CD4-positive, alpha-beta T cell treated with Interferon alpha-2 for 1 hour (primary cell): ENCODE measurements around the gene OR10K2.
"Not testable (repeated sequence)": the region's sequence is repeated elsewhere in the genome, so short reads cannot be mapped to it uniquely, and the experiment has no call there.

ENCODE experiments used
- DNase-seq, 2 donors: peaks; one replicate each; pipeline ENCODE4 v3.0.0-alpha.2; 2020 to 2022

OR10K2 gene, protein sequence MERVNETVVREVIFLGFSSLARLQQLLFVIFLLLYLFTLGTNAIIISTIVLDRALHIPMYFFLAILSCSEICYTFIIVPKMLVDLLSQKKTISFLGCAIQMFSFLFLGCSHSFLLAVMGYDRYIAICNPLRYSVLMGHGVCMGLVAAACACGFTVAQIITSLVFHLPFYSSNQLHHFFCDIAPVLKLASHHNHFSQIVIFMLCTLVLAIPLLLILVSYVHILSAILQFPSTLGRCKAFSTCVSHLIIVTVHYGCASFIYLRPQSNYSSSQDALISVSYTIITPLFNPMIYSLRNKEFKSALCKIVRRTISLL

DNA sequence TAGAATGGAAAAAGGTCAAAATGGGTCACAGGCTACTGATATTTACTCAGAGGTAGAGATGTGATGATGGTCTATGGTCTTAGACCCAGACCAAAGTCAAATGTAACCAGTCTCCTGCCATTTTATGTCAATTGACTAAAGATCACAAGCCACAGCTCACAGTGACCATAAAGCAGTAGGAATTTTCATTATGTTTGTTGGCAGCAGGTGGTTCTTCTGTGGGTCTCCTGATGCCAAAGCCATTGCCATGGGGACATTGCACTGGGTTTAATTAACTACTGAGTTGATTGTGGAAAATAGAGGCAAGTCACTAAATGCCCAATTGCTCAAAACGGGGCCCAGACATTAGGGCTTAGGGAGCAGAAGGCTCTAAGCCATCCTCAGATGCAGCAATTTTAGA, at the start of gene OR10K2:
OR10K2 (minus strand) TSS at position 101 of the 400 bp plus-strand sequence. CDS start 5,371 bp downstream, outside the sequence.
- DNase-seq = no peak

DNA sequence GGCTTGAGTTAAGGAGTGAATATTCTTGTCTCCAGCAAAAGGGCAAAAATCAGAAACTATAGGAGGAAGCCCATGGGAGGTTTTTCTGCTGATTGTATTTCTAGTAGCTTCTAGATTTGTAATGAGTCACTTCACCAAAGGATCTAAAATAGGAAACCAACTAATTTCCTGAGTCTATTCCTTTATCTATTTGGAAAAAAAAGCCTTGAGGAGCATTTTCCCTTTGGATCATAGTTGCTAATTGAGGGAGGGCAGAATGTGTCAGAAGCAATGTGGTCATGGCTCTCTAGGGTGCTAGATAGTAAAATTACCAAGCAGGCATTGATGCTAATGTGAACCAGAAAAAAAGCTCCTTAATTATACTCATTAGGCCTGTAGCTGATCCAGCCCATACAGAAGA, 45.9 kb upstream of the OR10K2 start, which contains the start of gene OR10R2:
OR10R2 (plus strand) TSS at position 301 of the 400 bp plus-strand sequence. CDS start 106 bp downstream, outside the sequence.
- no peak for DNase-seq

DNA sequence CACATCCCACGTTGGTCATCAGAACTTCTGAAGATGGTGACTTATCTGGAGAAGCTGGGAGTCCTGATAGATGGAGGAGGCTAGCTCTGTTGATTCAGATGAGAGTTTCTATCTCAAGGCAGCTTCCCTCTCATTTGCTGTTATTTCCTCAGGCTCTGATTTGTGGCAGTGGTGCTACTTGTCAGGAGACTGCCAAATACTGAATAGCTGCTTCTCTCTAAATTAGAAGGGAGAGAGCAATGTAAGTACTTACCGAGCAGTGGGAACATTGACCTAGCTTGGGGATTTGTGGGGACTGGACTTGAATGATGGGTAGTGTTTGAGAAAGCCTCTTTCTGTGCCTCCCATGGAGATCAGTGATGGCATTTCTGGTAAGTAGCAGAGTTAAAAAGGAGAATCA, 35.5 kb upstream of the OR10K2 start, which contains the start of gene OR10K1:
OR10K1 (plus strand) TSS at position 301 of the 400 bp plus-strand sequence. CDS start 3,728 bp downstream, outside the sequence.
- no peak for DNase-seq

DNA sequence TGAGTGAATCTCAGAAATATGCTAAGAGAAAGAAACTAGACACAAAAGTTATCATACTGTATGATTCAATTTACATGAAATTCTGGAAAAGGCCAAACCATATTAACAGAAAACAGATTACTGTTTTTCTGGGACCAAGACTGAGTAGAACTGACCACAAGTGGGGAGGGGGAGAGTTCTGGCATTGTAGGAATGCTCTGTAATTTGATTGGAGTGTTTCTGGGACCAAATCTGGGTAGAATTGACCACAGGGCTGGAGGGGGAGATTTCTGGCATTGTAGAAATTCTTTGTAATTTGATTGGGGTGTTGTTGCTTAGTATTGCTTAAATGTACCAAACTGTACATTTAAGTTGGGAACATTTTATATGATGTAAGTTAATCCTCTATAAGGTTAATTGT, 32.2 kb upstream of the OR10K2 start:
- DNase-seq = no peak

DNA sequence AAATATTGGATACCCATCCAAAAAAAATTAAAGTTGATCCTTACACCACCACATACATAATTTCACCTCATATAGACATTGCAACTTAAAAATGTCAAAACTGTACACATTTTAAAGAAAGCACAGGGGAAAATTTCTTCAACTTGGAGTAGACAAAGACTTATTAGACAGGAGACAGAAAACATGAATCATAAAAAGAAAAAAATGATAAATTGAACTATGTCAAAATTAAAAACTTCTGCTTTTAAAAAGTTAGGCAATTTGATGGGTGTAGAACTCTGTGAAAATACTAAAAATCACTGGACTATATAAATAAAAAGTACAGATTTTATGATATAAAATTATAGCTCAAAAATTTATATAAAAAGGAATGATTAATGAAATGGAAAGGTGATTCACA, 31.2 kb upstream of the OR10K2 start:
- DNase-seq = no peak

DNA sequence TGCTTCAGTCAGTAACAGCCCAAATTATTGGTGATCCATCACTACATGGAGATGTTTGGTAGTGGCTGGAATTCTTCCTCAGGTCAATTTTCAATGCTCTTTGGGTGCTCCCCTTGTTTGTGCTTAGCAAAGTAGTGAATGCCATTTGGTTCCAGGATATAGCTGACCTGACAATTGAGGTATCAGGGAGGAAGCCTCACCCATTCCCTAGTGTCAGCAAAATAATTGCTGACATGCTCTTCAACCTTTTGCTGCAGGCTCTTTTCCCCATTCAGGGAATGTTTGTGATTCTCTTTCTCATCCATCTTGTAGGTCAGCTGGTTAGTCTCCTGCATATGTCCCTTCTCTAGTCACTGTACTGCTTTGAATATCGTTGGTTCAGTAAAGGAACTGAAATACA, 28.5 kb upstream of the OR10K2 start:
- no peak for DNase-seq

DNA sequence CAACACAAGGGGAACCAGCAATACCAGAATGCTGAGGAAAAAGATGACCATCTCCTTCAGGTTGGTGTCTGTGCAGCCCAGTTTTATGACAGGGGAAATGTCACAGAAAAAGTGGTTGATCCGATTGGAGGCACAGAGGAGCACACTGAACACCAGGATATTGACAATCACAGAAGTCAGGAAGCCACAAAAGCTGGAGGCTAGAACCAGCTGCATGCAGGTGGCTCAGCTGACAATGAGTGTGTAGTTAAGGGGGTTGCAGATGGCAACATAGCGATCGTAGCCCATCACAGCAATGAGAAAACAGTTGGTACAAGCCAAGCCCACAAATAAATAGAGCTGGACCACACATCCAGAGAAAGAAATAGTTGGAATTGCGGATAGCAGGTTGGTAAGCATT, 19.3 kb upstream of the OR10K2 start:
- DNase-seq = no peak

DNA sequence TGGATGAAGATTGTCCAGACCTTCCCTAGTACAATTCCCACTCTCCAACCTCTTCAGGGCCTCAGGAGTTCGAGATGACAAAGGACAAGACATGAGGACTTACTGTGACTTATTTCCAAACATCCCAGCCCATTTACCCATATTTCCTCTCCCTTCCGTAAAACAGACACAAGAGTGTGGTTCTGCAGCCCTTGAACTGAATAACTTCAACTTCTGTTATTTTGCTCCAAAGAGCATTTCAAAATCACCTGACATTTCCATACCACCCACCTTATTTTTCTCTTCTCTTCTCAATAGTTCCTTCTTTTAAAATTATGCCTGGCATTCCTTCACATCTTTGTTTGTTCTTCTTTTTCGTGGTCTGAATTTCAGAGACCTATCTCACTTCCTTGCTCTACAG, 8.7 kb upstream of the OR10K2 start:
- no peak for DNase-seq

DNA sequence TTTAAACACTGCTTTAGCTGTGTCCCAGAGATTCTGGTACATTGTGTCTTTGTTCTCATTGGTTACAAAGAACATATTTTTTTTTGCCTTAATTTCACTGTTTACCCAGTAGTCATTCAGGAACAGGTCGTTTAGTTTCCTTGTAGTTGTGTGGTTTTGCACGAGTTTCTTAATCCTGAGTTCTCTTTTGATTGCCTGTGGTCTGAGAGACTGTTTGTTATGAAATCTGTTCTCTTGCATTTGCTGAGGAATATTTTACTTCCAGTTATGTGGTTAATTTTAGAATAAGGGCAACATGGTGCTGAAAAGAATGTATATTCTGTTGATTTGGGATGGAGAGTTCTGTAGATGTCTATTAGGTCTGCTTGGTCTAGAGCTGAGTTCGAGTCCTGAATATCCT, 4.1 kb upstream of the OR10K2 start:
- not testable (repeated sequence) for DNase-seq

DNA sequence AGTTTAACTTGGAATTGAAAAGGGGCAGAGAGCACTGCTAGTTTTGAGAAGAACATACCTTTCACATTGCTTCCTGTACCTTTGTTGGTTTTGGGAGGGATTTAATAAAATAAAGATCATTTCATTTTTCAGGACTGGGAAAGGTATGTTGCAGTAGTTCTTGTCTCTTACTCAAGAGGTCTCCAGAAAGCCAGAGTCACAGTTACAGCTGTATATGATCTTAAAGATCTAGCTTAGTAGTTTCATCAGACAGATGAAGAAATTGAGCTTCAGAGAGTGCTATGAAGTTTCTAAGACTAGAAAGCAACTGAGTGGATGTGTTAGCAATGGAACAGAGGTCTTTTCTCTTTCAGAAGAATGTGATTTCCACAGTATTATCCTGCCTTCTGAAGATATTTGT, 1.0 kb downstream of the OR10K2 start:
- no peak for DNase-seq

DNA sequence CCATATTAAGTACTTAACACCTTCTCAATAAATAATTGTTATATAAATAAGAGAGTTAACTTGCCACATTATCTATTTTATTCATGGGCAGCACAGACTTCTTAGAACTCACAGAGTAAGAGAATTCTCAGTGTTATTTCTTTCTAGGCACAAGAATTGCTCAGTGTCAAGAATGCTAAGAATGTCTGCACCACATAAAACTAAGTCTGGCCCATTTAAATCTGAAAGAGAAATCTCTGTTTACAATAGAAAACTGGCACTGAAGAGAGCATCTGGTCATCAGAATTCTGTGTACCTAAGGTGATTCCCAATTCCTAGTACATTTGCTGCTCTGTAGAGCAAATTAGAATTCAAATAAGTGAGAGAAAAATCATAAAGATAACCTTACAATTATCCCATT, 3.8 kb downstream of the OR10K2 start:
- no peak for DNase-seq

DNA sequence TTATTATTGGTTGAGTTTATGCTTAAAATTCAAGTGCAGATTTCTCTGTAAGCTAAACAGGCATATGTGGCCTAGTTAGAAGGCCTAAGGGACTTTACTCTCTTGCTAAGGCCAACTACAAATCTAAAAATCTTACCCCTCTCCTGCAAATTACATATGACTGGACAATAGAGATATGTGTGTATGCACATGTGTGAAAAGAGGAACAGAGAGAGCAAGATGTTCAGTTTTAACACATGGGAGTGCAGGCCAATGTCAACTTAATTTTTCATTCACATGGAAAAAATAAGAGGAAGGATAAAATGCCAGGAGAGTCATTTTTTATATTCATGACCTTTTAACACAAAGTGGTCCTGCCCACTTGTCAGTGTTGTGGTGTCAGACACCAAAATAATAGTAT, 8.5 kb downstream of the OR10K2 start:
- DNase-seq = no peak

DNA sequence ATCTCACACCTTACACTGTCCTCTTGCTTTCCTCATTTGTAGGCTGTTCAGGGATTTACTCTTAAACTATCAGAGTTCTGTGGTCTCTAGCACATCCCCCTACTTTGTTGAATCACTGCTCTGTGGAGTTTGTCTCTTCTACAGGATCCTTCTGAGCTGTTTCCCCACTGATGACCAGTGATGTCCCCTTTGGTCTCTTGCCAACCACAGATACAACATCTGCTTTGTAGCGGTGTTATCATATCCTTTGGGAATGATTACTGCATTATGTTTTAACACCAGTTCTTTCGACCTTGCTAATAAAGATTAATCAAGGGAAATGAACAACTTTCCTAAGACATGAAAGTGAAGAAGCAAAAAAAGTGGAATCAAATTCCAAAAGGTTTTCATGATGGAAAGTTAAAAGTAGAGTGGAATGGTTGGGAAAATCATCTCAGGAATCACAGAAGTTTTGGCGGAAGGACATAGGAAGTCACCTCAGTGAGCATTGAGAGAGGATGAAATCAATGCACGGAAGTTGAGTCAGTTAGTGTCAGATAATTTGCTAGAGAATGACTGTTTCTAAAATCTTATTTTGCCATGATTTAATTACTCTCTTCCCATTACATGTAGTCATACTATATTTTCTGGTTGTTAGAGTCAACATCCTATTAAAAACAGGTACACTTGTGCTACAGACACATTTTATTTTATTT, 11.2 kb downstream of the OR10K2 start:
- DNase-seq = no peak

DNA sequence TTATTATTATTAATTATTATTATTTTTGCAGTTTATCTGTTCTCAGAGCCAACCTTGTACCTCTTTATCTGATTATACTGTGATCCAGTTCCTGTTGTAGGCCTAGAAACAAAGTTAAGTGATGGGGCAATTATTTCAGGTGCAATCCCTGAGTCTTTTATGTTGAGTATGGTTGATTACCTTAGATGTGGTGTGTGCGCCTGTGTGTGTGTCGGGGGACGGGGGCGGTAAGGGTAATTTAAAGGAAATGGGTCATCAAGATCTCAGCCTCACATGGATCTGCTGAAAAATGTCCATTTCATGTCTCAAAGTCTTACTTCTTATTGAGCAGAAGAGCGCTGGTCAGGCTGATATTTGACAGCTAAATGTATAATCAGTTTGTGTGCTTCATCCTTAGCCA, 18.9 kb downstream of the OR10K2 start:
- no peak for DNase-seq

DNA sequence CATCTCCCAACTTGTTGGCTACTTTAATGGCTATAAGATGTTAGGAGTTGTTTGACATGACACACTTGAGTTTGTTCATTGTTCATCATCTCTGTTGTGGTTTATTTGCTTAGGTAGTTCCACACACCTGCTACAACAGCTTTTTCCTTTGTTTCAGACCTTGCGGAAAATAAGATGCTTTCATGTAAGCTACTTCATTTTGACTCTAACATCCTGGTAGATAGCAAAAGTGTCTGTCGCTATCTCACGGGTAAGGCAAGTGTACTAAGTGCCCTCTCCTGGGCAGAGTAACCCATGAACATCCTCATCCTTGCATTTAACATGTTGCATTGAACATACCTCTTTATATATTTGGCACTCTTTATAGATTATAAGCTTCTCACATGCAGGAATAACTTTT, 25.2 kb downstream of the OR10K2 start:
- no peak for DNase-seq

DNA sequence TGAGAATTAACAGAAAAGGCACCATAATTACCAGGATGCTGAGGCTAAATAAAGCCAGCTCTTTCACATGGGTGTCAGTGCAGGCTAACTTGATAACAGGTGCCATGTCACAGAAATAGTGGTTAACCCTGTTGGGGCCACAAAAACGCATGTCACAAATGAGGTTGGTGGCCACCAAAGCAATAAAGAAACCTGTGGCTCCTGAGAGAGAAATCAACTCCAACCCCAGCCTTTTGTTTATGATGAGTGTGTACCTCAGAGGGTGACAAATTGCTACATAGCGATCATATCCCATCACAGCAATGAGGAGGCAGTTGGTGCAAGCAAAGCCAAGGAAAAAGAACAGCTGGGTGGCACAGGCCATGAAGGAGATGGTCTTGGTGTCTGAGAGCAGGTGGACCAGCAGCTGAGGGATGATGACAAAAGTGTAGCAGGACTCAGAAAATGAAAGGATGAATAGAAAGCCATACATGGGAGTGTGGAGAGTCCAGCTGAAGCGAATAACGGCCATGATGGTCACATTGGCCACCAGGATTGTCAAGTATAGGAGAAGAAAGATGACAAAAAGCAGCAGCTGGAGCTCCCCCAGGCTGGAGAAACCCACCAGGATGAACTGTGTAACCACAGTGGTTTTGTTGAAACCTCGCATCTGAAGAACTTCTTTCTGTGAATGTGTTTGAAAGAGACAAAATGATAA, 27.1 kb downstream of the OR10K2 start, which contains the start of gene OR10T2:
OR10T2 (minus strand) TSS at position 649 of the 697 bp plus-strand sequence; CDS start at position 649, 0 bp downstream.
- DNase-seq = no peak

DNA sequence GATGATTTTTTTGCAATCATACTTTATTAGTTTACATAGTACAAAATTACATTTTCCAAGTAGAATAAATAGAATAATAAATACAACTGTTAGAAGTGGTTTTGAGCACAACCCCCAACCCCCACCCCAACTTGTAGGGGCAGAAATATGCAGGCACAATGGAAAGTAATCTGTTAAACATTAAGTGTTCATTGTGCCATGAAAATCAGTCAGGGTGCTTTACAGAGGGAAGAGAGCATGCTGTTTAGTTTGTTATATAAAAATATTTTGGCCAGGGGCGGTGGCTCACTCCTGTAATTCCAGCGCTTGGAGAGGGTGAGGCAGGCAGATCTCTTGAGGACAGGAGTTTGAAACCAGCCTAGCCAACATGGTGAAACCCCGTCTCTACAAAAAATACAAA, 29.4 kb downstream of the OR10K2 start:
- no peak for DNase-seq

DNA sequence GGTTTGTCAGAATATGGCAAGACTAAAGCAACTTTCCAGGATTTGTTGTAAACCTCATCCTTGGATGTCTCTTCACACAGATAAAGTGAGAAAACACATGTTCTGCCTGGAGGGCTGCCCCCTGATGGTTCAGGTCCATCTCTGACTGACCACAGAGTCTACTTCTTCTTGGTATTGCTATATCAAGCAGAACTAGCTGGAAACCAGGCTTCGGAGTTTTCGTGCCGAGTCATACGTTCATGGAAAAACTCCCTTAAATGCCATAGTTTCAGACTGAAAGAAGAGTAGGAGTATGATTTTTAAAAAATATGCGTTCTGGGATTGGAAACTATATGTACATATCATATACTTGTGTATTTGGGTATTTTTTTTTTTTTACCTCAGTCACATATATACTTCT, 32.6 kb downstream of the OR10K2 start:
- no peak for DNase-seq

DNA sequence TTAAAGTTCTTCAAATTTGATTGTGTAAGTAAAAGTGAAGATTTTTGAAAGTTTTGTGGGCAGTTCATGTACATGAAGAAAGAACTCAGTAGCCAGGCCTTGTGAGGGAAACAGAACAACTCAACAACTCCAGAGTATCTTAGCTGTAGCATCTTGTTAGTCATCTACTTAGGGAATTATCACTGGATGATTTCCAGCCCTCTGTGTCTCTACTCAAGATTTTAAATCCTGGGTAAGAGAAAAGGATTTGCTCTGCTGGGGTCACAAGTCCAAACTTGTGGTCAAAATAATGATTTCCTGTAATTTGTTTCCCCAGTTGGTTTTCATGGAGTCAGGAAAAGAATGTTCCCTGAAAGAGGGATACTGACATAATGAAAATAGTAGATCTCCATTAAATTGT, 34.9 kb downstream of the OR10K2 start:
- DNase-seq = no peak

DNA sequence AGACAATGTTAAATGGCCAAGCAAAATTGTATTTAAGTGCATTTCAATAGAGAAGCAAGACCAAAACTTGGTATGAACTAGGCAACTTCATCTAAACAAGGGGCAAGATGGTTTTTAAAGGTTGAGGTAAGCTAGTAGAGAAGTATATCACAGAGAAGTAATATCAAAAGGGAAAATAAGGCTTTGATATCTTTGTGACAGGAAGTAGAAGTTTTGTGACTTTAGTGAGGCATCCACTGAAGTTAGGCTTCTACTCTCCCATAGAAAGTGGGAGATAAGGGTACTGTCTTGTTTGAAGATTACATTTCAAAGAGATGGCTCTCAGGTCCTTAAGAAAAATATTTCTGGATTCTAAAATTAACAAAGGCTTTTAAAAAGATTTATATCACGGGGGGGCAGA, 35.7 kb downstream of the OR10K2 start:
- no peak for DNase-seq

DNA sequence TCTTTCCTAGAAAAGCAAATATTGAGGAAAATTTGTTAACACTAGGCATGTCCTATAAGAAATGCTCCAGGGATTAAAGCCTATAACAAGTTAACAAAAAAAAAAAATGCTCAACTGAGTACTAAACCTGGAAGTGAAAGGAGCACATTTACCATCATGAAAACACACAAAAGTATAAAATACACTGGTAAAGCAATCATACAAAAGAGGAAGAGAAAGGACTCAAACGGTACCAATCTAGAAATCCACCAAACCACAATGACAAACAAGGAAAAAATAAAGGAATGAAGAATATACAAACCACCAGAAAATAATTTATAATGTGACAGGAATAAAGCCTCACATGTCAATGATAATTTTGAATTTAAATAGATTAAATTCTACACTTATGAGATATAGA, 51.2 kb downstream of the OR10K2 start:
- DNase-seq = no peak

DNA sequence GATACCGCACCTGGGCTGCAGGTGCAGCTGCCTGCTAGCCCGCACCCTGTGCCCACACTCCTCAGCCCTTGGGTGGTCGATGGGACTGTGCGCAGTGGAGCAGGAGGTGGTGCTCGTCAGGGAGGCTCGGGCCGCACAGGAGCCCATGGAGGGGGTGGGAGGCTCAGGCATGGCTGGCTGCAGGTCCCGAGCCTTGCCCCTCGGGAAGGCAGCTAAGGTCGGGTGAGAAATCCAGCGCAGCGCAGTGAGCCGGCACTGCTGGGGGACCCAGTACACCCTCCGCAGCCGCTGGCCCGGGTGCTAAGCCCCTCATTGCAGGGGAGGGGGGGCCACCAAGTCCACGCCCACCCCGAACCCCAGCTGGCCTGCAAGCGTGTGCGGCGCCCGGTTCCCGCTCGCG, 51.9 kb downstream of the OR10K2 start:
- DNase-seq = not testable (repeated sequence)

DNA sequence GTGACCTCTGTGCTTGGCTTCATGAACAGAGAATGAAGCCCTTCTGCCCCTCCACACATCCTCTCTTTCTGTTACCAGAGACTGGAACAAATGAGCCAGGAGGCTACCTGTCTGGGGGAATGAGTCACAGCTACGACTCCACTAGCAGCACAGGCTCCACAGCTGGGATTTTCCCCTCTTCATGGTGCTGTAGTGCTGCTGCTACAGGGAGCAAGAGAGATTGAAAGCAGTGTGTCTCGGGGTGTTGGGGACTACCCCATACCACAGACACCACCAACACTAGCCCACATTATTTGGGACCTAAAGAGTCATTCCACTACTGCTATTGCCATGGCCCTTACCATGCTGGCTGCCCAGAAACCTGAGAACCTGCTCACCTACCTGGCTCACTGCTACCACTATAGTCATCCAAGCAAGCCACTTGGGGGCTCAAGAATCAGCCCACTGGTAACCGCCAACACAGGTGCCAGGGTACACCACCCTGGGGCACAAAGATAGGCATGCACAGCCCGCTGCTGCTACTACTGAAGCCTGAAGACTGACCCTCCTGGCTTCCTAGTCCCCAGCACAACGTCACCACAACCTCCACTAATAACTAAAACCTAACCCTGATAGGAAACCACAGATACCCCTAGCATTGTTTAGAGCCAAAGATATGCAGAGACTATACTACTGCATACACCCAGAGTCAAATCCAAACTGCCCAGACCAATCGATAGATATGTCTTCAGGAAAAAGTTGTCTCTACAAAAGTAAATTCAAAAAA, 54.7 kb downstream of the OR10K2 start:
- no peak for DNase-seq
